GM12878 (cell line): Measurements from ENCODE around the gene RFC1. TPM values are rescaled to one million over a fixed set of nuclear protein-coding genes. Genes with fewer than 3 reads are reported as not detected.

Experiments used
- ATAC-seq: fragments of 200-7000 bp; cut with Tn5 transposase; 3 replicates; pipeline ENCODE4 v1.9.1; 2020; ENCODE audit warnings: mild to moderate bottlenecking, moderate library complexity
- BruUV-seq: library from RNA; stranded (reverse); fragments of 400-500 nt; replicated peaks from 2 replicates; lab custom pipeline; 2021; lab: Mats Ljungman, UMichigan
- CTCF ChIA-PET: fragments of 300-600 bp; sonication (Branson Sonifier 250); formaldehyde crosslinking; extraction: SDS; loops from one replicate; lab custom pipeline; 2021; ENCODE audit warnings: inconsistent platforms; lab: Yijun Ruan, JAX
- POLR2A ChIA-PET: fragments of 350-600 bp; formaldehyde crosslinking; extraction: SDS; loops from one replicate; lab custom pipeline; 2021; ENCODE audit warnings: inconsistent platforms; lab: Charles Lee
- RAD21 ChIA-PET: fragments of 300-600 bp; sonication (Branson Sonifier 250); formaldehyde crosslinking; loops from one replicate; lab custom pipeline; 2023; ENCODE audit warnings: antibody characterized with exemption; ENCODE audit not compliant: unreplicated experiment; lab: Charles Lee
- SMC1A ChIA-PET: fragments of 300-600 bp; sonication (Branson Sonifier 250); formaldehyde crosslinking; loops from one replicate; lab custom pipeline; 2023; ENCODE audit not compliant: unreplicated experiment, uncharacterized antibody; lab: Charles Lee
- DNase-seq: peaks from one replicate; pipeline ENCODE4 v3.0.0-alpha.2; 2011; ENCODE audit warnings: low read depth, low spot score
- FAIRE-seq: peaks from 3 replicates; lab custom pipeline; 2011; peaks lifted over from hg19 to GRCh38; lab: Jason Lieb, UNC
- H2AFZ ChIP-seq: 2 replicates; pipeline ENCODE4 v1.6.0; 2011; ENCODE audit warnings: low read depth, low read length, control low read depth; ENCODE audit not compliant: control insufficient read depth
- H3K27ac ChIP-seq: 2 replicates; pipeline ENCODE4 v1.5.1; 2011; ENCODE audit warnings: control low read depth; ENCODE audit not compliant: control insufficient read depth, insufficient read depth
- H3K27me3 ChIP-seq, 2 experiments: replicated peaks in 1 of 2; 2 replicates each; pipeline versions ENCODE4 v1.6.0 to v1.6.1; 2011; ENCODE audit warnings: low read length in 1 of 2; ENCODE audit not compliant: control insufficient read depth in 2 of 2, insufficient read depth in 2 of 2
- H3K36me3 ChIP-seq, 2 experiments: 2 replicates each; pipeline ENCODE4 v1.5.1; 2011; ENCODE audit warnings: low read length in 1 of 2; ENCODE audit not compliant: control insufficient read depth in 2 of 2, insufficient read depth in 2 of 2
- H3K4me1 ChIP-seq: 2 replicates; pipeline ENCODE4 v1.6.1; 2011; ENCODE audit warnings: mild to moderate bottlenecking, low read length, moderate library complexity, mixed read lengths; ENCODE audit not compliant: control insufficient read depth, insufficient read depth
- H3K4me2 ChIP-seq: 2 replicates; pipeline ENCODE4 v1.6.0; 2011; ENCODE audit warnings: control low read depth; ENCODE audit not compliant: control insufficient read depth, insufficient read depth
- H3K4me3 ChIP-seq: fragments of 200-600 bp; sonication (generic); 2 replicates; pipeline ENCODE4 v1.5.1; 2016
- H3K79me2 ChIP-seq: 2 replicates; pipeline ENCODE4 v1.6.0; 2011; ENCODE audit warnings: low read length; ENCODE audit not compliant: control insufficient read depth, insufficient read depth
- H3K9ac ChIP-seq: 2 replicates; pipeline ENCODE4 v1.8.0; 2011; ENCODE audit warnings: low read length, control low read depth, mixed read lengths; ENCODE audit not compliant: control insufficient read depth, insufficient read depth
- H3K9me3 ChIP-seq: replicated peaks from 3 replicates; pipeline ENCODE4 v1.5.1; 2011; ENCODE audit warnings: mild to moderate bottlenecking, low read length; ENCODE audit not compliant: control insufficient read depth, insufficient read depth
- H4K20me1 ChIP-seq: 2 replicates; pipeline ENCODE4 v1.6.0; 2011; ENCODE audit not compliant: control insufficient read depth, insufficient read depth
- CHD2 ChIP-seq: IDR thresholded peaks from 2 replicates; pipeline ENCODE4 v1.6.1; 2011; ENCODE audit warnings: low read depth, low read length, improper control_type of control experiment, borderline replicate concordance
- HCFC1 ChIP-seq: fragments of 150-350 bp; IDR thresholded peaks from 2 replicates; pipeline ENCODE4 v1.6.1; 2014; ENCODE audit warnings: low read length
- NFYA ChIP-seq: IDR thresholded peaks from 2 replicates; pipeline ENCODE4 v1.6.1; 2011; ENCODE audit warnings: low read depth, mild to moderate bottlenecking, low read length, improper control_type of control experiment, borderline replicate concordance
- NFYB ChIP-seq: IDR thresholded peaks from 2 replicates; pipeline ENCODE4 v1.6.1; 2011; ENCODE audit warnings: low read depth, mild to moderate bottlenecking, low read length, improper control_type of control experiment, moderate library complexity; ENCODE audit not compliant: insufficient read depth
- NR2C1 ChIP-seq: fragments of 450-650 bp; IDR thresholded peaks from 2 replicates; pipeline ENCODE4 v1.6.1; 2017; ENCODE audit warnings: antibody characterized with exemption, mild to moderate bottlenecking, moderate library complexity
- NRF1 ChIP-seq: conservative IDR thresholded peaks from 2 replicates; pipeline ENCODE4 v1.6.1; 2011; ENCODE audit warnings: mild to moderate bottlenecking, low read depth, low read length, improper control_type of control experiment
- RB1 ChIP-seq: fragments of 450-650 bp; formaldehyde crosslinking; IDR thresholded peaks from 2 replicates; pipeline ENCODE4 v1.6.1; 2017; ENCODE audit warnings: mild to moderate bottlenecking, borderline replicate concordance
- SUZ12 ChIP-seq: fragments of 200-600 bp; sonication (generic); IDR thresholded peaks from one replicate; pipeline ENCODE4 v1.6.1; 2018; ENCODE audit warnings: antibody characterized with exemption, mild to moderate bottlenecking; ENCODE audit not compliant: unreplicated experiment
- WGBS: methylation state at CpG from one replicate; pipeline ENCODE4 v1.1.6; 2016; ENCODE audit warnings: low lambda C conversion rate; ENCODE audit not compliant: insufficient replicate concordance, insufficient coverage; ENCODE audit errors: missing lambda C conversion rate; 5-methylcytosine and 5-hydroxymethylcytosine counted together
- in situ Hi-C: fragments of 300-500 bp; cut with MboI; formaldehyde crosslinking; loops from 9 replicates; pipeline ENCODE4 v1.14.3; 2018; ENCODE audit warnings: mixed read lengths
- intact Hi-C: fragments of 100-400 bp; cut with micrococcal nuclease; formaldehyde crosslinking; loops from one replicate; pipeline ENCODE4 v1.14.2; 2022; ENCODE audit not compliant: unreplicated experiment
- polyA plus RNA-seq, 11 experiments: library from polyadenylated mRNA; depleted of rRNA in 4 of 11; unstranded in 6 of 11; stranded (reverse) in 5 of 11; fragments of >200 nt; fragmentation: Nextera tagmentation in 4 of 11; fragmentation: Illumina TruSeq in 1 of 11; extraction: Ambion mirVana in 4 of 11; extraction: Trizol in 1 of 11; gene quantifications; 1 replicate in 1 of 11; 2 replicates in 10 of 11; pipeline versions ENCODE4 v1.2.1 to v1.2.3, GENCODE V29; 2011 to 2016; ENCODE audit warnings: inconsistent platforms in 2 of 11, missing spikeins in 2 of 11, low read depth in 1 of 11
- total RNA-seq, 4 experiments: library from RNA; depleted of rRNA in 3 of 4; stranded (reverse); fragments of >200 nt in 3 of 4; fragmentation: Illumina TruSeq in 1 of 4; extraction: Trizol in 1 of 4; gene quantifications; 2 replicates each; pipeline versions ENCODE4 v1.2.1 to v1.2.3, GENCODE V29; 2013 to 2021
- TF ChIP-seq, protein P1 (sequence below): IDR thresholded peaks from 2 replicates; pipeline ENCODE4 v1.6.1; 2011; ENCODE audit warnings: low read depth, mild to moderate bottlenecking, low read length, moderate library complexity, borderline replicate concordance; ENCODE audit errors: extremely low read depth
- TF ChIP-seq, protein P2 (sequence below): fragments of 450-650 bp; conservative IDR thresholded peaks from 2 replicates; pipeline ENCODE4 v1.6.1; 2017; ENCODE audit warnings: mild to moderate bottlenecking, moderate library complexity
- TF ChIP-seq, protein P3 (sequence below): fragments of 450-650 bp; IDR thresholded peaks from 2 replicates; pipeline ENCODE4 v1.6.1; 2018; ENCODE audit warnings: mild to moderate bottlenecking, low read depth, moderate library complexity; ENCODE audit not compliant: partially characterized antibody

RFC1 gene
- total and polyA plus RNA-seq, 10 of the 15 experiments (the other 5 are each of a cell fraction or from before 2014, with no cell fraction given), result 22.5 to 67.8 (median 40.3) TPM

DNA sequence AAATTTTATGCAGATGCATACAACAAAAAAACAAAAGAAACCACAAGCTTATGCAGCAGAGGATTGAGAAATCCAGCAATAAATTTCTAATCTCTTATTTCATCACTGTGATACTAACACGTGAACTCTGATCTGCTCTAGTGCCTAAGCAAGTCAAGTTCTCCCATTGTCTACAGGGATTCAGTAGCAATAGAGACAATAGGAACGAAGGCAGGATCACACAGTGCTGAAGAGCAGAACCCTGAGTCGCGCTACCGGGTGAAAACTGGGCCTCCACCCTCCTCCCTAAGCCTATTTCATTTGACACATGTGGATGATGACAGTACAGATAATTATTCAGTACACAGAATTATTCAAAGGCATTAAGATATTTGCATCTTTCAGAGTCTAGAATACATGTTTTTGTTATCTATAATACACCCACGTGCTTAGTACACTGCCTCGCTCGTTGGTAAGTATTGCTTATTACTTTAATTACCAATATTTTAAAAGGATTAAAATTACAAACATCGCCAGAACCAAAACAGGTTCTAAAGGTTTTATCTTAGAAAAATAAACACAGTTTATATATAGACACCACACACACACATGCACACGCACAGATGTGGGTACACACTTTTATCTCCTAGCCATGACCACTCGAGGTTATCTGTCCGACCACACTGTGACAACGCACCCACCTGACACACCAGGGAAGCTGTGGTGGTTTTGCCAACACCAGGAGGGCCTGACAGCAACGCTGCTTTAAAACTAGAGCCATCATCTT is 60.1 kb downstream of the RFC1 start:
- ChIA-PET SMC1A (no interaction called here), POLR2A (no interaction called here), RAD21 (no interaction called here), CTCF (no interaction called here)
- no peaks in the 10 kb centered on the region for H3K79me2 ChIP-seq
- H3K36me3 ChIP-seq, result peaks cover 13 to 33% of the 10 kb centered on the region in 2 experiments
- H3K27ac ChIP-seq, result no peak overlapping the region
- DNase-seq (no peak), FAIRE-seq (no peak), ATAC-seq (no peak)
- H4K20me1 ChIP-seq, result no peaks in the 10 kb centered on the region
- H3K9me3 ChIP-seq, result no peaks in the 10 kb centered on the region
- no peak for TF ChIP-seq HCFC1
- TF ChIP-seq CHD2, result no peak
- no TSS peak for BruUV-seq
- no peak overlapping the region for H3K9ac ChIP-seq
- H3K4me2 ChIP-seq, result no peak overlapping the region
- H2AFZ ChIP-seq, result no peak overlapping the region
- intact Hi-C loops, result no loop called here
- H3K27me3 ChIP-seq, result no peaks in the 10 kb centered on the region
- H3K4me3 ChIP-seq, result no peak overlapping the region
- in situ Hi-C loops, result no loop called here
- no peaks in the 10 kb centered on the region for H3K4me1 ChIP-seq
- 90% methylated on average over 14 of the region's 14 CpGs for WGBS

DNA sequence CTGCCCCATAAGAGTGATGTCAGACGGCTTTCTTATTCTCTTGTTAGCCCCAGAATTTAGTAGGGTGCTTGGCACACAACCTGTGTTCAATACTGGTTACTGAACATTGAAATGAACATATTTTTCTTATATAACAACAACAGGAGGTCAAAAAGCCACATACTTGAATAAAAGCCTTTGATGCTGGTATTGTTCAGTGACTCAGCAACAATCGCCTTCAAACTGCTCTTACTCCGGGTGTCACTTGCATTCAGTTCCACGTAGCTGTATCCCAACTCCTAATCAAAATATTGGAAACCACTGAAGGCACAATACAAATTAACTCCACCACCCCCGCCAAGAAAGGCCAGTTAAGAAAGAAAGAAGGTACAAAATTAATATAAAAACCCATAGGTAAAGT is 61.5 kb downstream of the RFC1 start:
- Histone ChIP-seq H3K4me1 (no peaks in the 10 kb centered on the region), H4K20me1 (no peaks in the 10 kb centered on the region), H3K27me3 (no peaks in the 10 kb centered on the region), H3K4me3 (no peak overlapping the region), H3K9ac (no peak overlapping the region), H3K27ac (no peak overlapping the region), H2AFZ (no peak overlapping the region), H3K9me3 (no peaks in the 10 kb centered on the region), H3K36me3 (peaks cover 17 to 33% of the 10 kb centered on the region in 2 experiments; a peak in 3 of 4 replicates), H3K4me2 (no peak overlapping the region), H3K79me2 (no peaks in the 10 kb centered on the region)
- no TSS peak for BruUV-seq
- ATAC-seq, result no peak
- SMC1A ChIA-PET, result no interaction called here
- POLR2A ChIA-PET, result no interaction called here
- RAD21 ChIA-PET, result no interaction called here
- DNase-seq, result no peak
- in situ Hi-C loops, result no loop called here
- FAIRE-seq, result no peak
- WGBS, result 73% methylated on average over 5 of the region's 5 CpGs
- intact Hi-C loops, result no loop called here
- CTCF ChIA-PET, result interaction anchor here (1.3 kb wide), 1 partner anchor 106 kb away, joined by 3 read pairs; no protein-coding TSS in a partner anchor
- TF ChIP-seq, protein P1, sequence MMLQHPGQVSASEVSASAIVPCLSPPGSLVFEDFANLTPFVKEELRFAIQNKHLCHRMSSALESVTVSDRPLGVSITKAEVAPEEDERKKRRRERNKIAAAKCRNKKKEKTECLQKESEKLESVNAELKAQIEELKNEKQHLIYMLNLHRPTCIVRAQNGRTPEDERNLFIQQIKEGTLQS, result no peak
- TF ChIP-seq, protein P2, sequence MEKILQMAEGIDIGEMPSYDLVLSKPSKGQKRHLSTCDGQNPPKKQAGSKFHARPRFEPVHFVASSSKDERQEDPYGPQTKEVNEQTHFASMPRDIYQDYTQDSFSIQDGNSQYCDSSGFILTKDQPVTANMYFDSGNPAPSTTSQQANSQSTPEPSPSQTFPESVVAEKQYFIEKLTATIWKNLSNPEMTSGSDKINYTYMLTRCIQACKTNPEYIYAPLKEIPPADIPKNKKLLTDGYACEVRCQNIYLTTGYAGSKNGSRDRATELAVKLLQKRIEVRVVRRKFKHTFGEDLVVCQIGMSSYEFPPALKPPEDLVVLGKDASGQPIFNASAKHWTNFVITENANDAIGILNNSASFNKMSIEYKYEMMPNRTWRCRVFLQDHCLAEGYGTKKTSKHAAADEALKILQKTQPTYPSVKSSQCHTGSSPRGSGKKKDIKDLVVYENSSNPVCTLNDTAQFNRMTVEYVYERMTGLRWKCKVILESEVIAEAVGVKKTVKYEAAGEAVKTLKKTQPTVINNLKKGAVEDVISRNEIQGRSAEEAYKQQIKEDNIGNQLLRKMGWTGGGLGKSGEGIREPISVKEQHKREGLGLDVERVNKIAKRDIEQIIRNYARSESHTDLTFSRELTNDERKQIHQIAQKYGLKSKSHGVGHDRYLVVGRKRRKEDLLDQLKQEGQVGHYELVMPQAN, result no peak
- TF ChIP-seq RB1 (no peak), SUZ12 (no peak), NR2C1 (no peak), NFYB (no peak), NFYA (no peak), NRF1 (no peak)
- TF ChIP-seq, protein P3, sequence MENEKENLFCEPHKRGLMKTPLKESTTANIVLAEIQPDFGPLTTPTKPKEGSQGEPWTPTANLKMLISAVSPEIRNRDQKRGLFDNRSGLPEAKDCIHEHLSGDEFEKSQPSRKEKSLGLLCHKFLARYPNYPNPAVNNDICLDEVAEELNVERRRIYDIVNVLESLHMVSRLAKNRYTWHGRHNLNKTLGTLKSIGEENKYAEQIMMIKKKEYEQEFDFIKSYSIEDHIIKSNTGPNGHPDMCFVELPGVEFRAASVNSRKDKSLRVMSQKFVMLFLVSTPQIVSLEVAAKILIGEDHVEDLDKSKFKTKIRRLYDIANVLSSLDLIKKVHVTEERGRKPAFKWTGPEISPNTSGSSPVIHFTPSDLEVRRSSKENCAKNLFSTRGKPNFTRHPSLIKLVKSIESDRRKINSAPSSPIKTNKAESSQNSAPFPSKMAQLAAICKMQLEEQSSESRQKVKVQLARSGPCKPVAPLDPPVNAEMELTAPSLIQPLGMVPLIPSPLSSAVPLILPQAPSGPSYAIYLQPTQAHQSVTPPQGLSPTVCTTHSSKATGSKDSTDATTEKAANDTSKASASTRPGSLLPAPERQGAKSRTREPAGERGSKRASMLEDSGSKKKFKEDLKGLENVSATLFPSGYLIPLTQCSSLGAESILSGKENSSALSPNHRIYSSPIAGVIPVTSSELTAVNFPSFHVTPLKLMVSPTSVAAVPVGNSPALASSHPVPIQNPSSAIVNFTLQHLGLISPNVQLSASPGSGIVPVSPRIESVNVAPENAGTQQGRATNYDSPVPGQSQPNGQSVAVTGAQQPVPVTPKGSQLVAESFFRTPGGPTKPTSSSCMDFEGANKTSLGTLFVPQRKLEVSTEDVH, result no peak
